Activated CD8-positive, alpha-beta memory T cell treated with anti-CD3 and anti-CD28 coated beads, Interleukin-2, amount 50 U/mL, for 48 hours (primary cell): ENCODE results near the gene ACAD10.
"Not testable (repeated sequence)": the region's sequence is repeated elsewhere in the genome, so short reads cannot be mapped to it uniquely, and the experiment has no call there.

Experiments
- DNase-seq: peaks from one replicate; pipeline ENCODE4 v3.0.0-alpha.2; 2020

The ACAD10 gene

GRCh38 chr12:111754671-111755070 is 68.8 kb downstream of the ACAD10 start:
- no peak for DNase-seq

DNA sequence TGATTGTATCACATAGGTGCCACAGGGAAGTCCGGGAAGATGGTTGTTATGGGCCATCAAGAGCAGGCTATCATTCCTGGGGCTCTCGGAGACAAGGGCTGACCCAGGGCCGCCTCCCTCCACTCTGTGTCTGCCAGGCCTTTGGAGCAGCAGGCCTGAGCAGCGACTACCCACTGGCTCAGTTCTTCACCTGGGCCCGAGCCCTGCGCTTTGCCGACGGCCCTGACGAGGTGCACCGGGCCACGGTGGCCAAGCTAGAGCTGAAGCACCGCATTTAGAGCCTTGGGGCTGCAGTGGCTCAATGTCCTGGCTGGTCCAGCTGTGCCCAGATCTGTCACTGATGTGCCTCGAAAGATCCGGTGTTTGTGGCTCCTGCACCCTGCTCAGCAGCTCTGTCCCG is 70.3 kb downstream of the ACAD10 start:
- DNase-seq: no peak

DNA sequence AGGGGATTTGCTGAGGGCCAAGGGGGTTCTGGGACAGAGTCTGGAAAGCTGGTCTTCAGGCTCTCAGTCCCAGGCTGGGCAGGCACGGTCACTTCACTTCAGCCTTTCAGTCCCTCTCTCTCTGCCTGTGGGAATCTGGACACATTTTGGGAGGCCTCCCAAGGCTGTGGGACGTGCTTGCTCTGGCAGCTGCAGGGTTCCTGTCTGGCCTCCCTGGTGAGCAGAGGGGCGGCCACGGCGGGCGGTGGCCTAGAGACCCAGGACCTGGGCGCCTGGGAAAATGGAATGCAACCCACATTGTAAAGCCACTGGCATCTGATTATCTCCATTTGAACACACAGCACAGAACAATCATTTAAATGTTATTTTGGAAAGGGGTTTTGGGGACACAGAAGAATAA is 70.8 kb downstream of the ACAD10 start:
- no peak for DNase-seq

- DNase-seq: no peak
Measured at GRCh38 chr12:111757361-111758119, 71.7 kb downstream of the ACAD10 start.

DNA sequence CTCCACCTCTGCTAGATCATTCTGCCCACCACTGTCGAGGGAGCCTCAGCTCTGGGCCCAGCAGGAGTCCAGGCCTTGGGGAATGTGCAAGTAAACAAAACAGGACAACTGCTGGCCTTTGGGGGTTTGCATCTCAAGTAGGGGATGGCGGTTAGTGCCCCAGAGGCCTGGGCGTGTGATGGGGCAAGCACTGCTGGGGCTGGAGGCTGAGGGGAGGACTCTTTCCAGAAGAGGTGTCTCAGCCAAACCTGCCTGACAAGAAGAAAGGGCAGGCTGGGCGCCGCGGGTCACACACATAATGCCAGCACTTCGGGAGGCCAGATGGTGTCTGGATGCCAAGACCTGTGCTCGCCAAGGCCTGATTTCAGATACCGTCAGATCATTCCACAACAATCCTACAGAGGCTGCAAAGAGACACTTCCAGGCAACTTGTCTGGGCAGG is 72.3 kb downstream of the ACAD10 start:
- no peak for DNase-seq

GRCh38 chr12:111759271-111759670 is 73.4 kb downstream of the ACAD10 start:
- DNase-seq: no peak

- no peak for DNase-seq
Measured at GRCh38 chr12:111759991-111760390, 74.1 kb downstream of the ACAD10 start.

- no peak for DNase-seq
Measured at GRCh38 chr12:111761099-111761498, 75.2 kb downstream of the ACAD10 start.

GRCh38 chr12:111761706-111762105 is 75.9 kb downstream of the ACAD10 start:
- no peak for DNase-seq

GRCh38 chr12:111763552-111763951 is 77.7 kb downstream of the ACAD10 start:
- not testable (repeated sequence) for DNase-seq

DNA sequence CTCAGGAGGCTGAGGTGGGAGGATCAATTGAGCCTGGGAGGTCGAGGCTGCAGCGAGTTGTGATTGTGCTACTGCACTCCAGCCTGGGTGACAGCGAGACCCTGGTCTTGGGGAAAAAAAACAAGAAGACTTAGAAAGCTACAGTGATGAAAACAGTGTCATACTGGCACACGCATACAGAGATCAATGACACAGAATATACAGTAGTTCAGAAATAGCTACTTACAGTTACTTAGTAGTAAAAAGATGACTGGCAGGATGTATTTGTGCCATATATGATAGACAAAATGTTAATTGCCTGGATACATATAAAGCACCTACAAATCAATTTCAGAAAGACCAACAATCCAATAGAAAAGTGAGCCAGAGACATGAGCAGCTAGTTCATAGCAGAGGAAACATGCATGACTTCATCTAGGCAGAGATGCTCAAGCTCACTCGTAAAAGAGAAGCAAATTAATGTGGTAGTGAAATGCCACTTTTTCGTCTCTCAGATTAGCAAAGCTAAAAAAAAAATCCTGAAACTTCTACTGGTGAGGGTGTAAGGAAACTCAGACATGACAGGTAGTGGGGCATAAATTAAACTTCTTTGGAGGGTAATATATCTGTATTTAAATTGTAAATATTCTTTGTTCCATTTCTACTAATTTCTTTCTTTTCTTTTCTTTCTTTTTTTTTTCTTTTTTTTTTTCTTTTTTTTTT is 78.4 kb downstream of the ACAD10 start:
- no peak for DNase-seq

- DNase-seq: peak; percentile 68
Measured at GRCh38 chr12:111766608-111767361, 80.9 kb downstream of the ACAD10 start, which contains the start of gene ALDH2. Gene ALDH2, plus strand, starts transcription at chr12:111766933. Its CDS starts 50 bp downstream, at chr12:111766983.

DNA sequence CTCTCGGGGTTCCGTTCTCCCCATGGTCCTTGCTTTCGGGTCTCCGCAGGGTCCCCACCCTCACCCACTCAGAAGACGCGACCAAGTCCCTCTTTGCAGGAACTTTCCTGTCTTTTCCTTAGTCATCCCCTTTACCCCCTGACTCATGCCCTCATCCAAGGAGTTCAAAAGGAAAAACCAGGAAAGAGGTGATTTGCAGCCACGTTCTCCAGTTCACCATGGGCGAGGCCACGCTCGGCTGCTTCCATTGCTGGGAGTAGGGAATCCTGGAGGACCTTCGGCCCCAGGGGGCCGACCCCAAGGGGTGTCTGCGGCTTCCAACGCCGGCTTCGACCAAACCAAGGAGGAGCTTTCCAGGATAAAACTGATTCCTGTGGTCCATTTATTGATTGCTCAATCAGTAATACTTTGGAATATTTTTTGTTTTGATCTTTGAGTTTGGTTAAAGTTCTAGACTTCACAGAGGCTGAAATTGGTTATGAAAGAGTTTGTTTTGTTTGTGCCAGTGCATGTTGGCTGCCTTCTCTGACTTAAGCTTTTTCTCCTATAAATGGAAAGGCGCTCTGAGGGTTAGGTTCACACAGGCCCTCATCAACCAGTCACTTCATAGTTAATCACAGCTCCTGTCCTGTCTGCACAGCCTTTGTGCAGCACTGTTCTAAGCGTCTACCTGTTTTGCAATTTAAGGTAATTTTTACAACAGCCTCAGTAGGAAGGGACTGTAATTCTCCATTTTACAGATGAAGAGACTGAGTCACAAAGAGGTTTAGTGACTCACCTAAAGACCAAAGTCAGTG is 81.7 kb downstream of the ACAD10 start:
- DNase-seq: no peak

GRCh38 chr12:111768159-111768895 is 82.5 kb downstream of the ACAD10 start:
- DNase-seq: no peak

GRCh38 chr12:111769599-111769998 is 83.7 kb downstream of the ACAD10 start:
- no peak for DNase-seq

- DNase-seq: no peak
Measured at GRCh38 chr12:111773801-111774551, 88.1 kb downstream of the ACAD10 start.

GRCh38 chr12:111775205-111776193 is 89.6 kb downstream of the ACAD10 start:
- no peak for DNase-seq

- no peak for DNase-seq
Measured at GRCh38 chr12:111776836-111777344, 91.0 kb downstream of the ACAD10 start.

GRCh38 chr12:111777345-111778045 is 91.6 kb downstream of the ACAD10 start:
- DNase-seq: no peak
